BJ (cell line): ENCODE data around the gene ZNF367. TPM values are rescaled to one million over a fixed set of nuclear protein-coding genes. Genes with fewer than 3 reads are reported as not detected.

ENCODE experiments used
- CTCF ChIA-PET: fragments of 350-600 bp; formaldehyde crosslinking; extraction: SDS; loops from one replicate; lab custom pipeline; 2021; ENCODE audit warnings: antibody characterized with exemption, inconsistent platforms; lab: Yijun Ruan, JAX
- POLR2A ChIA-PET: fragments of 300-600 bp; sonication (Branson Sonifier 250); formaldehyde crosslinking; extraction: SDS; loops from one replicate; lab custom pipeline; 2021; ENCODE audit warnings: antibody characterized with exemption; lab: Charles Lee
- DNase-seq: peaks from one replicate; pipeline ENCODE4 v3.0.0-alpha.2; 2011; ENCODE audit warnings: low read depth
- H3K27me3 ChIP-seq: 2 replicates; pipeline ENCODE4 v1.6.0; 2011; ENCODE audit warnings: low read length; ENCODE audit not compliant: control insufficient read depth, insufficient read depth
- H3K36me3 ChIP-seq: 2 replicates; pipeline ENCODE4 v1.5.1; 2011; ENCODE audit warnings: low read length; ENCODE audit not compliant: control insufficient read depth, insufficient read depth
- H3K4me3 ChIP-seq: 2 replicates; pipeline ENCODE4 v1.5.1; 2011; ENCODE audit warnings: low read depth, mild to moderate bottlenecking, control low read depth, low read length
- CTCF ChIP-seq: IDR thresholded peaks from 2 replicates; pipeline ENCODE4 v1.5.1; 2011; ENCODE audit warnings: low read depth, mild to moderate bottlenecking, control low read depth, inconsistent platforms, low read length, moderate library complexity; ENCODE audit not compliant: insufficient read depth
- polyA plus RNA-seq: library from polyadenylated mRNA; depleted of rRNA; stranded (reverse); fragments of >200 nt; gene quantifications from 2 replicates; pipeline ENCODE4 v1.2.3, GENCODE V29; 2011; rRNA removed

Gene ZNF367
- polyA plus RNA-seq, 1 experiment = 0.97 TPM

- ChIA-PET CTCF (interaction anchor here (1.1 to 2.1 kb wide), 2 partner anchors 10 to 328 kb away, joined by 3 to 9 read pairs; no protein-coding TSS in a partner anchor), POLR2A (no interaction called here)
- H3K27me3 ChIP-seq = no peaks in the 10 kb centered on the region
Observed at GRCh38 chr9:96338299-96338698, 79.9 kb downstream of the ZNF367 start.

More at GRCh38 chr9:96338299-96338698, 79.9 kb downstream of the ZNF367 start:
- TF ChIP-seq CTCF = no peak
- no peak for DNase-seq
- Histone ChIP-seq H3K4me3 (no peak overlapping the region), H3K36me3 (peaks cover 2% of the 10 kb centered on the region)

Other genes with a start within 250 kb of the ZNF367 start
- gene HSD17B3, start 116.2 kb downstream of the ZNF367 start, polyA plus RNA-seq = 0.05 TPM in 1 of 2 replicates, not detected in the other
- gene SLC35D2, start 34.7 kb downstream of the ZNF367 start, polyA plus RNA-seq = 11.3 and 20.4 TPM in 2 replicates
- 9.2 and 10.2 TPM in 2 replicates for gene HABP4, start 31.8 kb upstream of the ZNF367 start, polyA plus RNA-seq
- 12.1 and 13.9 TPM in 2 replicates for gene CDC14B, start 201.5 kb upstream of the ZNF367 start, polyA plus RNA-seq
- gene PRXL2C, start 236.9 kb upstream of the ZNF367 start, polyA plus RNA-seq = 10.6 and 13.1 TPM in 2 replicates